Testis (tissue), 2 donors: ENCODE data around the gene AGAP1.

Experiments
- POLR2A ChIP-seq: fragments of 450-650 bp; IDR thresholded peaks from one replicate; pipeline ENCODE4 v1.6.1; 2017; ENCODE audit warnings: antibody characterized with exemption, mild to moderate bottlenecking, moderate library complexity
- TF ChIP-seq, protein P1 (sequence below), 3 experiments: fragments of 450-650 bp in 2 of 3; fragments of 200-600 bp in 1 of 3; sonication (generic) in 1 of 3; IDR thresholded peaks; one replicate each; pipeline ENCODE4 v1.5.1; 2016 to 2019; ENCODE audit warnings: antibody characterized with exemption in 3 of 3, mild to moderate bottlenecking in 2 of 3, moderate library complexity in 1 of 3

DNA sequence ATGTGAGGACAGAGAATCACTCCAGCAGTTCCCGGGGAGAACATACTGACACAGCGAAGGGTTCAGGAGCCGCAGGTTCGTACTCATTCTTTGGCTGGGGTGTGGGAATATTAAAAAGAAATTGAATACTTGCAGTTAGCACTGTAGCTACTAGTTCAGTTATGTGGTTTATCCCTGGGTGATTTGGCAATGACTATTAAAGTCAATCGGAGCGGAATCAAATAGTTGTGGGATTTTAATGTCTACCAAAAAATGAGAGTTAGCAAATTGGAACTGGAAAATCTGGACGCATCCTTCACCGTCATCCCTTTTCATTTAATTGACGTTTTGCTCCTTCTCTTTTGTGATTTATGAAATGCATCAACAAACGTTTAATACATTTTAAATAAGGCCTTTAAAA lies 623.6 kb downstream of the AGAP1 start:
- TF ChIP-seq, protein P1, sequence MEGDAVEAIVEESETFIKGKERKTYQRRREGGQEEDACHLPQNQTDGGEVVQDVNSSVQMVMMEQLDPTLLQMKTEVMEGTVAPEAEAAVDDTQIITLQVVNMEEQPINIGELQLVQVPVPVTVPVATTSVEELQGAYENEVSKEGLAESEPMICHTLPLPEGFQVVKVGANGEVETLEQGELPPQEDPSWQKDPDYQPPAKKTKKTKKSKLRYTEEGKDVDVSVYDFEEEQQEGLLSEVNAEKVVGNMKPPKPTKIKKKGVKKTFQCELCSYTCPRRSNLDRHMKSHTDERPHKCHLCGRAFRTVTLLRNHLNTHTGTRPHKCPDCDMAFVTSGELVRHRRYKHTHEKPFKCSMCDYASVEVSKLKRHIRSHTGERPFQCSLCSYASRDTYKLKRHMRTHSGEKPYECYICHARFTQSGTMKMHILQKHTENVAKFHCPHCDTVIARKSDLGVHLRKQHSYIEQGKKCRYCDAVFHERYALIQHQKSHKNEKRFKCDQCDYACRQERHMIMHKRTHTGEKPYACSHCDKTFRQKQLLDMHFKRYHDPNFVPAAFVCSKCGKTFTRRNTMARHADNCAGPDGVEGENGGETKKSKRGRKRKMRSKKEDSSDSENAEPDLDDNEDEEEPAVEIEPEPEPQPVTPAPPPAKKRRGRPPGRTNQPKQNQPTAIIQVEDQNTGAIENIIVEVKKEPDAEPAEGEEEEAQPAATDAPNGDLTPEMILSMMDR (IDR thresholded peaks at IDR 0.05) = no peak
- no peak for TF ChIP-seq POLR2A
